Prostate gland (tissue), 2 donors: ENCODE measurements around the gene MUC6. TPM values are rescaled to one million over a fixed set of nuclear protein-coding genes. Genes with fewer than 3 reads are reported as not detected.

Experiments used
- DNase-seq: peaks from one replicate; pipeline ENCODE4 v3.0.0-alpha.2; 2019; ENCODE audit warnings: low spot score
- H3K27ac ChIP-seq, 2 donors: fragments of 200-600 bp; sonication (generic); 2 replicates each; pipeline ENCODE4 v1.5.1; 2017 to 2019
- H3K27me3 ChIP-seq: fragments of 200-600 bp; sonication (generic); replicated peaks from 2 replicates; pipeline ENCODE4 v1.5.1; 2019; ENCODE audit not compliant: insufficient read depth
- H3K36me3 ChIP-seq, 2 donors: fragments of 200-600 bp; sonication (generic); 1 replicate in 1 of 2; 2 replicates in 1 of 2; pipeline versions ENCODE4 v1.5.1 to v1.8.1; 2017 to 2019
- H3K4me1 ChIP-seq: fragments of 200-600 bp; sonication (generic); replicated peaks from 2 replicates; pipeline ENCODE4 v1.5.1; 2019
- H3K4me3 ChIP-seq, 2 donors: fragments of 200-600 bp; sonication (generic); 2 replicates each; pipeline ENCODE4 v1.5.1; 2017 to 2019
- H3K9me3 ChIP-seq: fragments of 200-600 bp; sonication (generic); 2 replicates; pipeline ENCODE4 v1.5.1; 2017
- CTCF ChIP-seq, 4 experiments: fragments of 200-600 bp in 2 of 4; fragments of 450-650 bp in 2 of 4; sonication (generic) in 2 of 4; IDR thresholded peaks; 1 replicate in 3 of 4; 2 replicates in 1 of 4; pipeline ENCODE4 v1.5.1; 2016 to 2019; ENCODE audit warnings: antibody characterized with exemption in 4 of 4, mild to moderate bottlenecking in 2 of 4, moderate library complexity in 2 of 4
- POLR2A ChIP-seq: fragments of 450-650 bp; IDR thresholded peaks from one replicate; pipeline ENCODE4 v1.6.1; 2016; ENCODE audit warnings: antibody characterized with exemption, mild to moderate bottlenecking
- POLR2AphosphoS5 ChIP-seq: sonication (generic); formaldehyde crosslinking; IDR thresholded peaks from one replicate; pipeline ENCODE4 v1.6.1; 2017; ENCODE audit warnings: antibody characterized with exemption
- WGBS: methylation state at CpG from one replicate; pipeline ENCODE4 v1.1.5; 2018; 5-methylcytosine and 5-hydroxymethylcytosine counted together
- intact Hi-C: fragments of 100-400 bp; cut with DNase I; formaldehyde crosslinking; loops from one replicate; pipeline ENCODE4 v1.14.2; 2022
- total RNA-seq, 2 donors: library from RNA; depleted of rRNA; stranded (reverse); fragments of >200 nt; gene quantifications; one replicate each; pipeline ENCODE4 v1.1.0, GENCODE V29; 2016

MUC6 gene
- total RNA-seq, 2 donors from 2014 or later, result 0.74 to 2.3 TPM

- intact Hi-C loops, result no loop called here
- Histone ChIP-seq H3K4me1 (peaks cover 4% of the 10 kb centered on the region), H3K4me3 (no peak overlapping the region), H3K9me3 (no peaks in the 10 kb centered on the region), H3K27me3 (no peaks in the 10 kb centered on the region), H3K36me3 (no peaks in the 10 kb centered on the region), H3K27ac (no peak overlapping the region)
- TF ChIP-seq POLR2A, result no peak
- no peak for TF ChIP-seq POLR2AphosphoS5
- DNase-seq, result no peak
- WGBS, result 92% methylated on average over 8 of the region's 9 CpGs
Measured at GRCh38 chr11:1070594-1071462, 34.3 kb upstream of the MUC6 start.

GRCh38 chr11:1069740-1070139 lies 33.2 kb upstream of the MUC6 start:
- no peaks in the 10 kb centered on the region for H3K27me3 ChIP-seq
- peaks cover 4% of the 10 kb centered on the region for H3K4me1 ChIP-seq
- no peak overlapping the region for H3K4me3 ChIP-seq
- intact Hi-C loops, result no loop called here
- TF ChIP-seq POLR2AphosphoS5 (no peak), CTCF (IDR thresholded peaks at IDR 0.05) (no peak), POLR2A (no peak)
- no peak overlapping the region for H3K27ac ChIP-seq
- no peaks in the 10 kb centered on the region for H3K9me3 ChIP-seq
- no peak for DNase-seq
- H3K36me3 ChIP-seq, result no peaks in the 10 kb centered on the region

- no peak overlapping the region for H3K4me3 ChIP-seq
- no peak for DNase-seq
- H3K4me1 ChIP-seq, result no peaks in the 10 kb centered on the region
- no peaks in the 10 kb centered on the region for H3K9me3 ChIP-seq
- no peaks in the 10 kb centered on the region for H3K27me3 ChIP-seq
- no peak for TF ChIP-seq POLR2AphosphoS5
- no peak for TF ChIP-seq CTCF (IDR thresholded peaks at IDR 0.05)
- no peak for TF ChIP-seq POLR2A
- intact Hi-C loops, result no loop called here
- no peaks in the 10 kb centered on the region for H3K36me3 ChIP-seq
- H3K27ac ChIP-seq, result no peak overlapping the region
- WGBS, result 61% methylated on average over 8 of the region's 8 CpGs
Measured at GRCh38 chr11:1067812-1068496, 31.4 kb upstream of the MUC6 start.

GRCh38 chr11:1064167-1064566 lies 27.6 kb upstream of the MUC6 start:
- no peak for DNase-seq
- intact Hi-C loops, result no loop called here
- H3K4me3 ChIP-seq, result no peak overlapping the region
- 59% methylated on average over 3 of the region's 3 CpGs for WGBS
- no peaks in the 10 kb centered on the region for H3K4me1 ChIP-seq
- H3K36me3 ChIP-seq, result no peaks in the 10 kb centered on the region
- no peaks in the 10 kb centered on the region for H3K9me3 ChIP-seq
- TF ChIP-seq POLR2A (no peak), POLR2AphosphoS5 (no peak), CTCF (IDR thresholded peaks at IDR 0.05) (no peak)
- no peaks in the 10 kb centered on the region for H3K27me3 ChIP-seq
- H3K27ac ChIP-seq, result no peak overlapping the region

- Histone ChIP-seq H3K4me1 (no peaks in the 10 kb centered on the region), H3K9me3 (no peaks in the 10 kb centered on the region), H3K27ac (no peak overlapping the region), H3K4me3 (no peak overlapping the region), H3K36me3 (no peaks in the 10 kb centered on the region), H3K27me3 (no peaks in the 10 kb centered on the region)
- intact Hi-C loops, result no loop called here
- no peak for DNase-seq
- 68% methylated on average over 9 of the region's 9 CpGs for WGBS
- TF ChIP-seq POLR2AphosphoS5, result no peak
- no peak for TF ChIP-seq POLR2A
- no peak for TF ChIP-seq CTCF (IDR thresholded peaks at IDR 0.05)
Measured at GRCh38 chr11:1062075-1062820, 25.7 kb upstream of the MUC6 start.
